Measurements from ENCODE around the gene FTHL17.

Gene FTHL17

DNA sequence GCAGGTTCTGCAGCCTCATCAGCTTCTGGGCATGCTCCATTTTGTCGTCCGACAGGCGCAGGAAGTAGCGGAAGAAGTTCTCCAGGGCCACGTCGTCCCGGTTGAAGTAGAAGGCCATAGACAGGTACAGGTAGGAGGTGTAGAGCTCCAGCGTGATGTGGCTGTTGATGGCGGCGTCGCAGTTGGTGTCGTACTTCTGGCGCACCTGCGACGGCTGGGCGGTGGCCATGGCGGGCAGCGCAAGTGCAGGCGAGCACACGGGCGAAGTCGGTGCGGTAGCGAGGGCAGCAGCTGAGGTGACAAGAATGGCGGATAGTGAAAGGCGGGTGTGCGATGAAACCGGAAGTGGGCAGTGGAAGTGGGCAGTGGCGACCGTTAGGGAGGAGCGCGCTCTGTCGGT lies at the start of gene FTHL17:
TSS of gene FTHL17 (minus strand) at position 317 of the 400 bp plus-strand sequence. CDS start at position 229, 88 bp downstream.
- no peak for DNase-seq (ENCODE audit: low read depth, low spot score)

DNA sequence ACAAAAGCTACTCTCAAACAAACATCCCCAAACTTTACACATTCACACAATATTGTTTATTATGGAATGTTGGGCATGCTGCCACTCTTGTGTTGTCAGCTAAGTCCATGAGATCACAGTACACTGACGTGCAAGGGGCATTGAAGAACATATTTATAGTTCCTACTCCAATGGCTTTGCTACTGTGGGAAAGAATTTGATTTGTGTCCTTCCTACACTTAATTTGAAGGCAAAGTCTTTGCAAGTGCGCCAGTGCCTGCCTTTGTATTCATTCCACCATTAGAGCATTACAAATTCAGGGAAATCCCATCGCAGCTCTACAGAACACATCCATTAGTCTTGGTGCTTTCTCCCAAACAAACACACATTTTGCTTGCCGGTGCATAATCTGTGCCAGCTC lies 45.4 kb upstream of the FTHL17 start:
- DNase-seq (ENCODE audit: low read depth, low spot score) = no peak

DNA sequence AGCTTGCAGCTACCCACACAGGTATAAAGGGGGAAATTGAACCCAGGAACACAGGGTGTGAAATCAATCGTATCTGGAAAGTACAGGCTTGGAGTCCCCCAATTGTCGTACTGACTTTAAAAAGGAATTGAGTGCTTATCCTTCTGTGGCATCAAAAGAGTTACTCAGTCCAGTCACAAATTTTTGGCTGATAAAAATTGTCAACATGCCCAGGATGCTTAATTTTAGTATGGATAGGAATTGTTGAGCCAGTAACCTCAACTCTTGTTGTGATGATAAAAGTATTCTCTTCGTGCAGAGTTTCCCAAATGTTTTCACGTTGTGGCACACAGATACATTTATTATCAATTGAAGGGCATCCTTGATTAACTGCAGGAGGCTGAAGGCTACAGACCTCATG lies 43.6 kb upstream of the FTHL17 start:
- DNase-seq (ENCODE audit: low read depth, low spot score) = no peak

DNA sequence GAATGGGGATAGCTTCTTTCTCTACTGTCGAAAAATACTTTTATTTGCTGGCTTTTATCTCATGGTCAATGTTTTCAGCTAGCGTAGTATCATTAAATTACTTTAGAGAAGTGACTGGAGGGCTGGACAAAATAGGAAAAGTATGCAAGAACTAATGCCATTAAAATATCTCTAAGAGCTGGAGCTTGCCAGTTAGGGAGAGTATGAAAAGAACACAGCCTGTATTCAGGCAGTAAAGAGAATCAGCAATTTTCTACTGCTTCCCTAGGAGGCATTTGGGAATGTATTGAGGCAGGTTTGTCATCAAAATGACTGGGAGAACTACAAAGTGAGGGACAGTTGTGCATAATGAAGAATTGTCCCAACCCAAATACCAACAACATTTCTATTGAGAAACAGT lies 43.0 kb upstream of the FTHL17 start:
- no peak for DNase-seq (ENCODE audit: low read depth, low spot score)

DNA sequence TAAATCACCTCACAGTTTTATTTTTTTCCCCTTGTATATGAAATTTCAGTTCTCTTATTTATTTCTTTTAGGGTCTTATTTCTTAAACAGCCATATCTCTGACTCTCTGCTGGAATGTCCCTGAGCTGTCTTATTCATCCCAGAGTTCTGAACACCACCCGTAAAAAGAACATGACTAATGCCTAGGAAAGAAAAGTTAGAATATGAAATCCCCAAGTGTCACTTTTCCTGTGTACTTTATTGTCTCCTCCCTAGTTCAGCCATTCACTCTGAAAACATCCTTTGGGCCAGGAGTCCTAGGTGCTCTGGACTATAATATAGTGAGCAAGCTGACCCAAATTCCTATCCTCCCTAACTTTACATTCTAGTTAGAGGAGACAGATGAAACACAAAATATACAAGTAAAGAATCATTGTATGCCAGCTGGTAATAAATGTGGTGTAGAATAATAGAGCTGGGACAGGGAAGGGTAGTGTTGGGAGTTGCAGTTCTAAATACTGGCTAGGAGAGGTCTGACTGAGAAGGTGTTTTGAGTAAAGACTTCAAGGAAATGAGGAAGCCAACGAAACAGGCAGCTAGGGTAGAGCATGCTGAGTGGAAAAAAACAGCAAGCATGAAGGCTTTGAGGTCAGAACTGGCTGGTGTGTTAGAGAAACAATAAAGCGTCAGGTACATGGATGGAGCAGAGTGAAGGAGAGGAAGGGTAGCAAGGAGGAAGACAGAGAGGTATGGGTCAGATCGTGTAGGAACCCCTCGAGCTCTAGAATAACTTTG lies 40.6 kb upstream of the FTHL17 start:
- DNase-seq (ENCODE audit: low read depth, low spot score) = no peak

DNA sequence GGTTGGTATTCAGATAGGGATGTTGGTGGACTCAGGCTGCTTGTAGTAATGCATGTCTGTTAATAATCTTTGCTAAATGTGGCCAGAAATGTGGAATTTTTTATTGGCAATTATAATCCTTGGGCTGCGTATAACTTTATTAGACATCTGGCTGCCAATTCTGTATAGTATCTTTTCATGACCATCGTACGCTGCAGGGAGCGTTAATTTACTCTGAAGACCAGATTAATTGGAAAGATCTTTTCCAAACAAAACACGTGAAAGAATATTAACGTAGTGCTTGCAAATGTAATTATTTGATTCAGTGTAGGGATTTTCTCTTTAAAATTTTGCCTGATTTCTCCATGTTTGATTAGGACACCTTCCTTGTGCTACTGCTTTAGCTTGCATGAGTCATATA lies 38.8 kb upstream of the FTHL17 start:
- DNase-seq (ENCODE audit: low read depth, low spot score) = no peak

DNA sequence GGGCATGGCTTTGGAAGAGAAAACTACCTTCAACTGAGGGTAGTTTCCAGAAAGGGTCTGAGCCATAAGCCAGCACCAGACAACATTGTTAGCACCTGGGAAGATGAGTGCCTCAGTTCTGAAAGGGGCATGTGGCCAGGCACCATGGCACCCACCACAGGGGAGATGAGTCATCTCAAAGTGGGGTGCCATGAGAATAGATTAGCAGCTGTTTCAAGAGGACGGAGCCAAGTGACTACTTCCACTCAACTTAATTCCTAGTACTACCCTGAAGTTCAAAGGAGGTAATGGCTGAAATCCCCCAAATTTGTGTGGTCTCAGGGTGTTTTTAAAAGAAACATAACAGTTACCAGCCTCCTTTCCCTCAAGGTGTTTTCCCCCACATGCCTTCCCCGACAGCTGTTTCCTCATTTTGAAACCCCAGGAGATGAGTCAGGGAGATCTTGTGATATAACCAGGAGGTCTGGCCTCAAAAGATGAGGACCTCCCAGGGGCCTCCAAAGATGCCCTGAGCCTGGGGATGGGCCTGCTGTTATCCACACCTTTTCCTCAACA lies 27.8 kb upstream of the FTHL17 start:
- DNase-seq (ENCODE audit: low read depth, low spot score) = no peak

DNA sequence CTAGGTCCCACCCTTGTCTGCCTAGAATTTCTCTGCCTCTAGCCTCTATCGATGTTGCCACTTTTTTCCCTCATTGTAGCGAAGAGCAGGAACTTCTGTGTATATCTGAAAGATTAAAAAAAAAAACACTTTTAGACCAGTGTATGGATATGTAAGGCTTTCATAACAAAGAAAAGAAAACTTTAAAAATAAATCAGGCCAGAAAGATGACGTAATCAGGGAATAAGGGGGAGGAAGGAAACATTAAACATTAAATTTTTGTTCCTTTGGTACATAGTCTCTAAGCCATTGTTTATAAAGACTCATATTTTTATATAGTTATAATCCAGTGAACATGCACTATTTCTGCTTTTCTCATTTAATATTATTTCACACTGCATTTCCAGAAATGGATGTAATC lies 26.2 kb upstream of the FTHL17 start:
- DNase-seq (ENCODE audit: low read depth, low spot score) = no peak

DNA sequence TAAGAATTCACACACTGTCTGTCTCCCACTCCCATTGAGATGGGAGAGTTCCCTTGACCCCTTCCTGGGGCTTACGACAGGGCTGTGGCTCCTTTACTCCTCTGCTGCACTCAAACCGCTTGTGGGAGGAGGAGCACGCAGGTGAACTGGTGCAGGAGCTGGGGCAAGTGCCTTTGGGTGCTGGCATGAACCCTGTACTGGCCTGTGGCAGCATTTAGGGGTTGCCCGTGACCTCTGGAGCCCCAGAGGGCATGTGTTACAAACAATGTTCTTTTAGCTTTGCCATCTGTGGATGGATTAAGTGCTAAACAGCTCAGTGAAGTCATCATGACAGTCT lies 21.8 kb upstream of the FTHL17 start:
- no peak for DNase-seq (ENCODE audit: low read depth, low spot score)

DNA sequence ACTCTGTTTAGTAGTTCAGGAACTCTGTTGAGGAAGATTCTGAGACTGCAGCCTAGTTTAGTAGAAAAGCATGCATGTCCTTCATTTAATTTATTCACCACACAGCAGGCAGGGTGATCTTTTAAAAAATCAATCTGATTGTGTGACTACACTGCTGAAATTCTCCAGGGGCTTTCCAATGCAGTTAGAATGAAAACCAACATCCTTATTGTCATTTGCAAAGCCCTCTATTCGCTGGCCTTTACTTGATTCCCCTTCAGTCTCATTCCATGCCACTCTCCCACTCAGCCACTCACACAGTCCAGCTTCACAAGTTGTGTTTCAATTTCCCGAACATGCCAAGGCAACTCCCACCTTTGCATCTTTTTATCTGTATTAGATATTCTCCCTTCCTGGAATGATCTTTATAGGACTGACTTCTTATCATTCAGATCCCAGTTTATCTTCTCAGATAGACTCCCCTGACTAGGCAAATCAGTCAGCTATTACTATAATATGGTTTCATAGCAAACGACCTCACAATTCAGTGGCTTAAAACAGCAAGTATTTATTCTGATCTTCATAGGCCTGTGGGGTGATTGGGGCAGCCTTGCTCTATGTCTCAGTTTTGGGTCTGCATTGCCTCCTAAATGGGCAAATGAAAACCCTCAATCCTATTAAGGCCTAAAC lies 21.3 kb upstream of the FTHL17 start:
- DNase-seq (ENCODE audit: low read depth, low spot score) = no peak

DNA sequence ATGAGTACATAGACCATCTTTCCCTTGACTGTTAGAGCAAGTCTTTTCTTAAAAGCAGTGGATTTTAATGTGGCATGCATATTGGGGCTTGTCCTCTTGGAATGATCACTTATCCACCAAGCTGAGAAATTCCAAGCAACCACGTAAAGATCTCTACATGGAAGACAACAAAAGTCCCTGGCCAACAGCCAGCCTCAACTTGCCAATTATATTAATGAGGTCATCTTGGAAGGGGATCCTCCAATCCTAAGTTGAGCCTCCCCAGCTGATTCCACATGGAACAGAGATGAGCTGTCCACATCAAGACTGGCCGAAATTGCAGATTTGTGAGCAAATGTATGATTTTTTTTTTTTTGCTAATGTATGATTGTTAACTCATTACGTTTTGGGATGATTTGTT lies 20.6 kb upstream of the FTHL17 start:
- DNase-seq (ENCODE audit: low read depth, low spot score) = no peak

DNA sequence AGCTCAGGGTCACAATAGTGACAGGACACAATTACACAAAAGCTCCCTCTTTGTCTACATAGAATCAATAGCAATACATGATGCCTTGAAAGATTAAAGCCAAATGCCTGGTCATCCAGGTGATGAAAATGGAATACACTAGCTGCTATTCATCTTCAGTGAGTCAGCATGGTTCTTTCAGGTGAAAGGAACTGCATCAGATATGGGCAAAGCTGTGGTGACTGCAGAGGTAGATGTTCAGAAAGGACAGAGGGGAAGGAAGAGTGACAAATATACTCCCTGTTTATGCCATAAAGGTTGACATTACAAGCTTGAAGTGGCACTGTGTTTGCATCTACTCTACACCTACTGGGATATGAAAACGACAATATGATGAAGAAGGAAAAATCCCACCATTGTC lies 20.0 kb upstream of the FTHL17 start:
- DNase-seq (ENCODE audit: low read depth, low spot score) = no peak

DNA sequence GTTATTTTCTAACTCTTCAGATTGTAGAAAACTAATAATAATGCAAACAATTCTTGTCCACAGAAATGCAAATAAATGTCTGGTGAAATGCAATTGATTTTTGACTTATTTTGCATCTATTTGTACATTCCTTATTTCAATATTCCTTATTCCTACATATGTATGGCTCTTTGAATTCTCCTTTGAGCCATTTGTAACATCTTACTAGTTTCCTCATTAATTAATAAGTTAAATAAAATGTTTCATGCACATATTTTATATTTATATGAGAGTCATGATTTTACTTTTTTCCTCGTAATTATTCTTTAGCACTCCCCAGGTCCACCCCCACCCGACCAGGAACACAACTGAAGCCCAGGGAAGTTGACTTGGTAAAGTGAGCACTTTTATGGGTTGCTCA lies 2.7 kb upstream of the FTHL17 start:
- no peak for DNase-seq (ENCODE audit: low read depth, low spot score)

DNA sequence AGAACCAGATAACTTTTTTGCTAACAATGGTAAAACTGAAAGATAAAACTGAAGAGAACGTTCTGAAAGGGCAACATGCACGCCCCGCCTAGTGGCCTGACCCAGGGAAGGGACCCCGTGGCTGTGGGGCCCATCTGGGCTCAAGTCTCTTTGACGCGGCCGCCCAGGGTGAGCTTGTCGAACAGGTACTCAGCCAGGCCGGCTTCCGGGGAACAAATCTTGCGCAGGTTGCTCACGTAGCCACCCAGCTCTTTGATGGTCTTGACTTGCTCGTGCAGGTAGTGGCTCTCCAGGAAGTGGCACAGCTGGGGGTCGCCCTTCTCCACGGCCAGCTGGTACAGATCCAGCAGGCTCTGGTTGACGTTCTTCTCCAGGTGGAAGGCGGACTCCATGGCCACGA lies 579 bp downstream of the FTHL17 start:
- DNase-seq (ENCODE audit: low read depth, low spot score) = no peak

DNA sequence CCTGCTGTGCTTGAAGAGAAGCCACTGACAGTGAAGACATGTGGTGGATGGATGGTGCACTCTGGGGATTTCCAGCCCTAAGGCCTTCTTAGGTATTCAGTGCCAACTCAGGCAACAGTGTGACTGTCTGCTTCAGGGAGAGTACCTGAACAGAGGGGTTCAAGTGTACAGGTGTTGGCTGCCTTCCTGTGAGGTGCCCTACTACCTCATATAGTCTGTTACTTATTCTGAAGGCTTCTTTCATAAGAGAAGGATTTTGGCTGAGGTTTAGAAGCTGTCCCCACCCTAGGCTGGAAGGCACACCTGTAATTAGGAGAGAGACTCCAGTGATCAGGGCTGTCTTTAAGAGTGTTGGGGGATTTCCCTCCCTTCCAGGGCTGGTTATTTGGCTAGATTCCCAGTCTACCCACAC lies 1.8 kb downstream of the FTHL17 start:
- no peak for DNase-seq (ENCODE audit: low read depth, low spot score)

DNA sequence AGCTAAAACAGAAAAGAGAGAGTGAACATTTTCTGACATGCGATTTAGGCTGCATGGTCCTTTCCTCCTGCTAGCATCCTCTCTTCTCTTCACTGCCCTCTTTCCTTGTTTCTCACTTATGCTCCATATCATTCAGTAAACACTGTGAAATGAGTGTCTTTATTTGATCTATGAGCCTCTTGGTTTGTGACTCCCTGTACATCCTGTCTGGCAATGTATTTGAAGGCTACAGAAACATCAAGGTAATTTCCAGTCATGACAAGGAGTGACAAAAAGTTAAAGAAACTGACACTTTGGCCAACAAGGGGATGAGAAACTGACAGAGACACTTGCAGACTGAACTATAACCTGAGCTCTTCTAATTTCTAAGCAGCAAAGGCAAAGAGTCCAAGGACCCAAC lies 8.7 kb downstream of the FTHL17 start:
- DNase-seq (ENCODE audit: low read depth, low spot score) = no peak

DNA sequence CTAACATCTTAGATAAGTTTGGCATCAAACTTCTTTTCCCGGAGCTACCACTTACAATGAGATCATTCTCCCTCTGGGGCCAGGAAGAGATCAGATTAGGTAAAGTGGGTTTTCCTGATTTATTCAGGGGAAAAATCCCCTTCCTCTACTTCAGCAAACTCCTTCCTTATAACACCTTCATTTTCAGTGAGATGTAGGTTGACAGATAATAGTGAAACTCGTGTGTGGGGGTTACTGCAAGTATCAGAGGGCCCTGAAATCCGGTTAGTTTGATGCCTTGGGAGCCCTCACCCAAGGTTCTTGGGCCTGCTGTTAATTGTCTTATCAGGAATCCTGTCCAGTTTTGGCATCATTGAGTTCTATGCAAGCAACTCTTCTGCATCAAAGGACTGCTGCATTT lies 10.8 kb downstream of the FTHL17 start:
- DNase-seq (ENCODE audit: low read depth, low spot score) = no peak

DNA sequence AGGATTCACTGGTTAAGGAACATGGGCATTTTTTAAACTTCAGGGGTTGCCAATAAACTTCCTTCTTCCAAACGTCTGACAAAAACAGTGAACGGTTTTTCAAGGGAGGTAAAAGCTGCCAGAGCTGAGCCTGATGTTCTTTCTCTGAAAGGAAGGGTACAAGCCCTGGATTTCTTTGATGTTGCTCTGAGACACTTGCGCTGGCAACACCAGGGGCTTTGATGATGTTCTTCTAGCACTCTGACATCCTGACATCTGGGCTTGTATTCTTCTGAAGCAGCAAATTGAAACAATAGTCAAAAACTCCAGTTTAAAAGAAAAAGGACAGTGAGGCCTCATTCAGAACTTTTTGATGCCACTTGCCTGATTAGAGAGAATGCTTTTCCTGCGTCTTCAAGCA lies 11.8 kb downstream of the FTHL17 start:
- DNase-seq (ENCODE audit: low read depth, low spot score) = no peak

DNA sequence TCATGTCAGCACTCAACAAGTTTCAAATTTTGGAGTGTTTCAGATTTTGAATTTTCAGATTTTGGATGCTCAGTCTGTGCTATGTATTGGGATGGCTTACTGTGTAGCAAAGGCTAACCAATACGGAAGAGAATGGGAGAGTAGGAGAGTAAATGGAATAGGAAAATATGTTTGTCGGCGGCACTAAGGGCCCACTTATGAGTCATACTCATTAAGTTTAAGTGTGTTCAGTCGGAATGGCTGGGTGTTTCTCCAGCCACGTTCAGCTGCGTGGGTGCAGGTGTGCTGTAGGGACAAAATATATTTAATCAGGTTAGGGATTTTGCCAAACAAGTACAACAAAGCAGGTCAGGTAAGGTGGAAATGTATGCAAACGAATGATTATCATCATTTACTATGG lies 13.6 kb downstream of the FTHL17 start:
- no peak for DNase-seq (ENCODE audit: low read depth, low spot score)

DNA sequence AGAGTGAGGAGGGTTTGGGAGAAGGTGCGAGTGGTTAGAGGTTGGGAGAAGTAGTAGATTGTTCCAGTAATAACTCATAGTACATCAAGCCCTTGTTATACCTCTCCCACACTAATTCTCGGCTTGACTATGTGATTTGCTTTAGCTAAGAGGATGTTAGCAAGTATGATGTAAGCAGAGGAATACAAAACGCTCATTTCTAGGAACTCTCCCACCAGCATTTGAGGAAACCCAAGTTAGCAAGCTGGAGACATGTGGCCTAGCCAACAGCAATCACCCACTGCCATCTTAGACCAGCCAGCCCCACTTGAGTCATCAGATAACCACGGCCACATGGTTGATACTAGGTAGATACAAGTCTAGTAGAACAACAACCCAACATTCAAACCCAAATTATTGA lies 14.2 kb downstream of the FTHL17 start:
- DNase-seq (ENCODE audit: low read depth, low spot score) = no peak

DNA sequence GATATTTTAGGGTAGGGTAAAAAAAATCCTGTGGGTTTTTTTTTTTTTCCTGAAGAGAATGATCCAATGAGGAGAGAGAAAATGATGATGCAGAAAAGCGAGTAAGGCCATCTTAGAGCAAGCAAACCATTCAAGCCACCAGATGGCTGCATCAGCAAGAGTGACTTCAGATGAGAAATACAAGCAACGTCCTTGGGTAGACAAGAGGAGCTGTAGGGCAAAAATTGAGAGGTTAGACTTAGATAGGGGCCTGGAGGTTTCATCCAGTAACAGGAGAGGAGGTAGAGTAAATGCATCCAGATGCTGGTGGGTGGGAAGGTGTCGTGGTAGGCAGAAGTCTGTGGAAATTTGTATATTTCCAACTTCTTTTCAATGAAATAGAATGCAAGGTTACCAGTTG lies 14.6 kb downstream of the FTHL17 start:
- DNase-seq (ENCODE audit: low read depth, low spot score) = no peak

DNA sequence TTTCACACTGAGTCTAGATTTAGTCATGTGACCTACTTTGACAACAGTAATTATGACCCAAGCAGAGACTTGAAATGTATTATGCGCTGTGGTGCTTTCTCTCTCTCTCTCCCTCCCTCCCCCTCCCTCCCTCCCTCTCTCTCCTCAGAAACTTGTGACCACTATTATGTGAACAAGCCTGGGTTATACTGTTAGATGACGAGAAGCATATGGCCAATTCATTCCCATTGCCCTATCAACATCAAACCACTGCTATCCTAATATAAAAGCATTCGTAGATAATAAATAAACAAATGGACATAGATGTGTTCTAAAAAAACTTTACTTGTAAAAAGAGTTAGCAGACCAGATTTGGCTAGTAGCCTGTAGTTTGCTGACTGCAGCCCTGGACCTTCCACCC lies 18.2 kb downstream of the FTHL17 start:
- DNase-seq (ENCODE audit: low read depth, low spot score) = no peak

DNA sequence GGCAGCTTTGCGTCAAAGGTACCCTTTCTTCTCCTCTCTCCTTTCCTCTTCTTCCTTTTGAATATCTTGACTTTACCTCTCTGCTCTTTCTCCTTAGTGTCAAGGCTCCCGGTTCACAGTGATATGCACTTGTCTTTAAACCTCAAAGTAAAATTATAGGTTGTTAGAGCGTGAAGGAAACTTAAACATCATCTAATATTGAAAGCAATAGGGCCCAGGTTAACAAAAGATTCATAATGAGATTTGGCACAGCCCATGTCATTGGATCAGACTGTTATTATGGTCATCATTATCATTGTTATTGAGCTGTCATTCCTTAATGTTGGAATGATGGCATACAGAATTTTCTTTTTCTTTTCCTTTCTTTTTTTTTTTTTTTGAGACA lies 32.5 kb downstream of the FTHL17 start:
- no peak for DNase-seq (ENCODE audit: low read depth, low spot score)
